Brain pericyte (primary cell): Measurements from ENCODE around the gene SYCE3.
"Not testable (repeated sequence)": the region's sequence is repeated elsewhere in the genome, so short reads cannot be mapped to it uniquely, and the experiment has no call there.

ENCODE experiments used
- DNase-seq: peaks from one replicate; pipeline ENCODE4 v3.0.0-alpha.2; 2012; ENCODE audit warnings: low read depth, low spot score

Gene SYCE3

DNA sequence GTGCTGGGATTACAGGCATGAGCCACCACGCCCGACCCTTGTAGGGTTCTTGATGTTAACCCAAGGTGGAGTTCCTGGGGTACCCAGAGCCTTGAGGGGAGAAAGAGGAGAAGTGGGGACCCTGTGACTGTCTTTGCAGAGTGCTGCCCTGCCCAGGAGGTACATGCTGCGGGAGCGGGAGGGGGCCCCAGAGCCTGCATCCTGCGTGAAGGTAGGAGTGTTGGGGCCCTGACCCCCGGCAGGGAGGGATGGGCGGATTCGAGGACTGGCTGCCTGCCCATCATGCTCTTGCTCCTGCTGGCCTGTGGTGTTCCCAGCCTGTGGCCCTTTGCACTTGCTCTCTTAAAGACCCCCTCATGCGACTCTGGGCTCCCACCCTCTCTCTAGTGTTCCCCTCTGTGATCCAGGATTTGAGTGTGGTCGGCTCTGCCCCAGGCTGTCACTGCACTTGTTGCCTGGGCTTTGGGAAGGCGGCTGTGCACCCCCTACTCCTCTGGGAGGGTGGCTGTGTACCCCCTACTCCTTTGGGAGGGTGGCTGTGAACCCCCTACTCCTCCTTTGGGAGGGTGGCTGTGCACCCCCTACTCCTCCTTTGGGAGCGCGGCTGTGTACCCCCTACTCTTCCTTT is 41.8 kb downstream of the SYCE3 start:
- DNase-seq: no peak

DNA sequence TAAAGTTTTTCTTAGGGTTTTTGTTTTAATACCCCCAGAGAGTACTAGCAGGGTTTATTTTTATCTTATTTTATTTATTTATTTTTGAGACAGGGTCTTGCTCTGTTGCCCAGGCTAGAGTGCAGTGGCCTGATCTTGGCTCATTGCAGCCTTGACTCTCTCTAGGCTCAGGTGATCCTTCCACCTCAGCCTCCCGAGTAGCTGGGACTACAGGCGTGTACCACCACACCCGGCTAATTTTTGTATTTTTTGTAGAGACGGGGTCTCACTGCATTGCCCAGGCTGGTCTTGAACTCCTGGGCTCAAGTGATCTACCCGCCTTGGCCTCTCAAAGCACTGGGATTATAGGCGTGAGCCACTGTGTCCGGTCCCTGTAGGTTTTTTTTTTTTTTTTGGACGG is 42.5 kb downstream of the SYCE3 start:
- DNase-seq: not testable (repeated sequence)

GRCh38 chr22:50519151-50519550 is 43.6 kb downstream of the SYCE3 start:
- no peak for DNase-seq

- no peak for DNase-seq
These were observed 44.1 kb downstream of the SYCE3 start for GRCh38 chr22:50518606-50519005.

GRCh38 chr22:50517495-50518260 is 45.0 kb downstream of the SYCE3 start:
- DNase-seq: no peak

DNA sequence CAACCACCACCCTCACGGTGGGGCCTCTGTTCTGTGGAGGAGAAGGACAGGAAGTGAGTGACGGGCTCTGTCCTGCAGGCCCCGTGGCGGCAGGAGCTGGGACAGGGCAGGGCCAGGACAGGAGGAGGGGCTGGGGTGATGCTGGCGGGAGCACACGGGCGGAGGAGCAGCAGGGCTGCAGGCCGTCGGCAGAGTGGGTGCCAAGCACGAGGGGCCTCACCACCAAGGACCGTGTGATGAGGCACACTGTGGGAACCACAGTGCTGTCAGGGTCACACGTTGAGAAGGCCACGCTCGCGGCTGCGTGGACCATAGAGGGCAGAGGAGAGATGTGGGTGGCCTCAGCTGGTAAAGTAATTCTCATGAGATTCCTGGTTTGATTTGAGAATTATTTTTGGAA is 45.8 kb downstream of the SYCE3 start:
- no peak for DNase-seq

GRCh38 chr22:50516068-50516467 is 46.7 kb downstream of the SYCE3 start:
- DNase-seq: no peak

DNA sequence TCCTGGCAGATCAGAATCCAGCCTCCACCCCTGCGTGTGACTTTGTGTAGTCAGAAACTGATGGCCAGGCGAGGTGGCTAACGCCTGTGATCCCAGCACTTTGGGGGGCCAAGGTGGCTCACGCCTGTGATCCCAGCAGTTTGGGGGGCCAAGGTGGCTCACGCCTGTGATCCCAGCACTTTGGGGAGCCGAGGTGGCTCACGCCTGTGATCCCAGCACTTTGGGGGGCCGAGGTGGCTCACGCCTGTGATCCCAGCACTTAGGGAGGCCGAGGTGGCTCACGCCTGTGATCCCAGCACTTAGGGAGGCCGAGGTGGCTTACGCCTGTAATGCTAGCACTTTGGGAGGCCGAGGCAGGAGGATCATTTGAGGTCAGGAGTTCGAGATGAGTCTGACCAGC is 49.5 kb downstream of the SYCE3 start:
- DNase-seq: no peak

GRCh38 chr22:50508897-50509296 is 53.8 kb downstream of the SYCE3 start:
- DNase-seq: no peak

- peak; percentile 85 for DNase-seq
These were observed 54.5 kb downstream of the SYCE3 start, which contains the start of gene NCAPH2 for GRCh38 chr22:50507991-50508884. TSS of gene NCAPH2 (plus strand) at chr22:50508224. CDS start at chr22:50508338, 114 bp downstream.

DNA sequence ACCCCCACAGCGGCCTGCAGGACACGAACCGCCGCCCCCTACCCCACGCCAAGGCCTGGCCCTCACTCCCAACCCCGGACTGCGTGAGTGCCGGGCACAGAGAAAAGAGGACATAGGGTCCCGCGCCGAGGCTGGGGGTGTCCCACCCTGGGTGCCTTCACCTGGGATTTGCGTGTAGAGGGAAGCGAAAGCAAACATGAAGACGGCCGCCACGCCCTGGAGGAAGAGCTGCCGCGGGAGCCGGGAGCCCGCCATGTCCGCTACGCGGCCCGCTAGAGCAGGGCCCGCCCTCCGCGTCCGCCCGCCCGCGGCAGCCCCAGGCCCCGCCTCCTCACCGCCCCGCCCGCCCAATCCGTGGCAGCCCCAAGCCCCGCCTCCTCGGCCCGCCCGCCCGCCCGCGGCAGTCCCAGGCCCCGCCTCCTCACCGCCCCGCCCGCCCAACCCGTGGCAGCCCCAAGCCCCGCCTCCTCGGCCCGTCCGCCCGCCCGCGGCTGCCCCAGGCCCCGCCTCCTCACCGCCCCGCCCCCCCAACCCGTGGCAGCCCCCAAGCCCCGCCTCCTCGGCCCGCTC is 55.2 kb downstream of the SYCE3 start, which contains the start of gene LMF2:
Gene LMF2 (minus strand): TSS at position 282 of the 570 bp plus-strand sequence. CDS start 27 bp downstream, at position 255.
- no peak for DNase-seq

DNA sequence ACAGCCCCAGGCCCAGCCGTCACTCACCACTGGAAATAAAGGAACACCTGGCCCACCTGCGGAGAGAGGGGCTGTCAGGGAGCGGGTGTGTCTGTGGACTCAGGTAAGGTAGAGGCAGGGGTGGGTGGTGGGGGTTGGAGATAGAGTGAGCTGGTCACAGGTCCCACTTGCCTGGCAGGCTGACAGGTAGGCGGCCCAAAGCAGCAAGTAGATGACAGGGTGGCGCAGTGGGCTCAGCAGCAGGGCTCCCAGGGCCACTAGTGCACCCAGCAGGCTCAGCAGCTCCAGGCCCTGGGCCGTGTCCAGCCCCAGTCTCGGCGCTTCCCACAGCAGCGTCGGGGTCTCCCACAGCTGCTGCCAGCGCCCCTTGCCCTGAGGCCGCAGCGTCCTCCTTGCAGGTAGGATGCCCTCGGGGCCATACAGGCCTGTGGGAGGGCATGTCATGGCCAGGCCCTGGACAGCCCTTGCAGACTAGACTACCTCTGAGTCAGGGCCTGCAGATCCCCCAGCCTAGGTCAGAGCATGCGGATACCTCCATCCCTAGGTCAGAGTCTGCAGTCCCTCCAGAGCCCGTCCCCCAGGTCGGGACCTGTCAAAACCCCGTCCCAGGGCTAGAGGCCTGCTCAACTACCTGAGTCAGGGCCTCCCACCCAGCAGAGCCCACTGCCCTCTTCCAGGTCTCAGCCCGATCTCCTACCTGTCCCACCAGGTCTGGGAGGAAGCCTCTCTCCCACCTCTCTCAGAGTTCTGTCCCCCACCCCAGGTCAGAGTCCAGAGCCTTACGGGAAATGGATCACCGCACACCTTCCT is 55.9 kb downstream of the SYCE3 start:
- DNase-seq: no peak

GRCh38 chr22:50505776-50506610 is 56.7 kb downstream of the SYCE3 start:
- DNase-seq: no peak

DNA sequence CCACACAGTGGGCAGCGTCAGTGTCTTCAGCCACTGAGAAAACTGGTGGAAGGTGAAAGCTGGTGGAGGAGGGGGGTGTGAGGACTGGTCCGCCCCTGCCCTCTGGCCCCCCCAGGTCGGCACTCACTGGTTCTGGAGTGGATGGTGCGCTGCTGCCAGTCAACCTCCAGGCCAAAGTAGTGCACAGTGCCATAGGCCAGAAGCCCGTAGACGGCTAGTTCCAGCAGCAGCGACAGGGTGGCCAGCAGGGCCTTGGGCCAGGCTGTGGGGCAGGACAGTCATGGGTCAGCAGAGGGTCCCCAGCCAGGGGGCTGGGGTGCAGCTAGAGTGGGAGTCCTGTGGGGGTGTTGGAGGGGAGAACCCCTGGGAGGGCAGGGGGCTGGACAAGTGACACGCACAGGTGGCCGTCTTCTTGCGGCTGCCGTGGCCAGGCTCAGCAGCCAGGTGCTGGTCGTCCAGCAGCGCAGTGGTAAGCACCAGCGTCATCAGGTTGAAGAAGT is 57.4 kb downstream of the SYCE3 start:
- DNase-seq: no peak

DNA sequence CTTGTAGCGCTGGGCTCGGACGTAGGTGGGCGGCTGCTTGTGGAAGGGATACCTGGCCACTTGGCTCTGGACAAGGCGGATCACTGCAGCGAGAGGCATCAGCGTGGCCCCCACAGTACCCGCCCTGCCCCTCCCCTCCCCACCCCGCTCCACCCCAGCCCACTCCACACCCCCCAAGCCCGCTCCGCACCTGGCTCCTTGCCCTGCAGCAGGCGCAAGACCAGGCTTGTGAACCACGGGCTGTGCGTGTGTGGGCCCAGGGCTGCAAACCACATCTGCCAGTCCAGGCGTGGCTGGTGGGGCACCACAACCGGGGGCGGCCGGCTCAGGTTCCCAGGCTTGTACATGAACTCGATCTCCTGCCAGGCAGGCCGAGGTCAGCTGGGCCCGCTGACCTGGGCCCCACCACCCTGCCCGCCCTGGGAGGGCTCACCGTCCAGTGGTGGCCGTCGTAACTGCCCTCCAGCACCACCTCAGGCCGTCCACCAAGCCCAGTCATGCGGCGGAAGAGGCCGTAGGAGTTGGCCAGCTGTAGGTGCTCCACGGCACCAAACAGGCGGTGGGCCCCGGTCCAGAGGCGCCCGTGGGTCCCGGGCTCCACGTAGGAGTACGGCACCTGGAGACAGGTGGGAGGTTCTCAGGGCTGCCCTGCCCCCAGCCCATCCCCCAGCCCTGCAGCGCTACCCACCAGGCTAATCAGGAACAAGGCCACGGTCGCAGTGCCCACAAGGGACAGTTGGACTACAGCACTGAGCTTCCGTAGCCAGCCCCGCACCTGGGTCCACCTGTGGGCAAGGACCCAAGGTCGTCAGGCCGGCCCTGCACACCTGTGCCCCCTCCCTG is 58.1 kb downstream of the SYCE3 start:
- no peak for DNase-seq

GRCh38 chr22:50503475-50504145 is 59.1 kb downstream of the SYCE3 start:
- no peak for DNase-seq

DNA sequence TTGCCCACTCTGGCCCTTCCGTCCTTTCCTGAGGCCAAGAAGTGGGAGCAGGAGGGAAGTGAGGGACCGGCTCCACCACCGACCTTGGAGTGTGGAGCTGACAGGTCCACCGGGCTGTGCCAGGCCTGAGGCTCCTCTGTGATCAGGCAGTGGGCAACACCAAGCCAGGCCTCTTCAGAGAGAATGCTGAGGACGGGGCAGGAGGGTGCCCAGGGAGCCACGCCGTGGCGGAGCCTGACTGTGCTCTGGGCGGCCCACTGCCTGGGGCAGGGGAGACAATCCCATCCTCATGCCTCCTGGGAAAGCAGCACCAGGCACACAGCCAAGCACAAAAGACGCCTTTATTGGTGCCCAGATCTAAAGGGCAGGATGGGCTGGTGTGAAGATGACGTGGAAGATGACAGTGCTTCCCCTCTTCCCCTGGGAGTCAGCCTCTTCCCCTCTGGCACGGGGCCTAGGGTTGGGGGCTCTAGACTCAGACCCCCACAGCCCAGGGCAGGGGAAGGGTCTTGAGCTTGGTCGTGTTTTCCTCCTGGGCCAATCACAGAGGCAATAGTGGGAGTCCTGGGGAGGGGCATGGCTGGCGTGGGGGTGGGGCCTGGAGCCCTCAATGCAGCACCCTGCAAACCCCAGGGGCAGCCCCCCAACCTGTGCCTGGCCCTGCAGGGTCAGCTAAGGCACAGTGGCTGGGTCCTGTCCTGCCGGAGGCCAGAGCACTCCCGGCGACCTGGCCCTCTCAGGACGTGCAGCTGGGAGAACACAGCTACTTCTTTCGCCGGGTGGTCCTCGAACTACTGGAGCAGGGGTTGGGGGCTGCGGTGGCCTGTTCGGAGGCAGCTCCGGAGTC is 59.9 kb downstream of the SYCE3 start:
- no peak for DNase-seq
